Pulmonary artery endothelial cell (primary cell): ENCODE data around the gene OR7D2. TPM values are rescaled to one million over a fixed set of nuclear protein-coding genes. Genes with fewer than 3 reads are reported as not detected.
A peak's percentile ranks its signal among the peaks of the same experiment; 100 is the strongest.
"Not testable (repeated sequence)": the region's sequence is repeated elsewhere in the genome, so short reads cannot be mapped to it uniquely, and the experiment has no call there.

Experiments
- DNase-seq: peaks from one replicate; pipeline ENCODE4 v3.0.0-alpha.2; 2011; ENCODE audit warnings: low read depth, low spot score
- total RNA-seq: library from RNA; depleted of rRNA; stranded (reverse); fragments of >200 nt; gene quantifications from 2 replicates; pipeline ENCODE4 v1.2.3, GENCODE V29; 2014

The OR7D2 gene
- total RNA-seq, result not detected in 2 replicates

DNA sequence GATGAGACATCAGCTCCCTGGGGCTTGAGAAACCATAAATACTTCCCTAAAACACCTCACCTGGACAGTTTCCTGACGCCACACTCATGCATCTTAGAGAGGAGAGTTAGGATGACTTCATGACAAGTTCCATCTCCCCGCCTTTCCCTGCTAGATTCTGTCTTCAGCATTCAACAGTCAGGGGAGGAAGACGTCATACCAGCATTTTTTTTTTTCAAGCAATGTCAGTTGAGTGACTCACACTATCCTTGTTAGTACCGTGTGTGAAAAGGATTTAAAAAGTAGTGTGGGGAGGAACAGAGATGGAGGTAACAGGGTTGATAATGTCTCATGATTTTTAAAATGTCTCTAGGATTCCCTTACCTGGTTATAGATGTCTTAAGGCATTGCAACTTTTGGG is at the start of gene OR7D2:
TSS of gene OR7D2 (plus strand) at position 79 of the 400 bp plus-strand sequence. CDS start 6,803 bp downstream, outside the sequence.
- DNase-seq, result no peak

DNA sequence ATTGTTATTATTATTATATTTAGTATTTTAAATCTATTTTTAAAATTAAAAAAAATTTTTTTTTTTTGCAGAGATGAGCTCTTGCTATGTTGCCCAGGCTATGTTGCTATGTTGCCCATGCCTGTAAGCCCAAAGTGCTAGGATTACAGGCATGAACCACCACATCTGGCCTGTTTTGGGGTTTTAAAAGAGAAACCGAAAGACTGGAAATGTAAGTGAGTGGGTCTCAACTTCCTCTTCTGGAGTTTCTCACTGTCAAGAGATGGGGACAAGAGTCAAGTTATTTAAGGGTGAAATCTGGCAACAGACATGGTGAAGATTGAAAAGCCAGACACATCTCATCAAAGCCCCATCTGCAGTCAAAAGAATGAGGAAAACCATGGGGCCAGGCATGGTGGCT is 47.8 kb upstream of the OR7D2 start:
- DNase-seq, result no peak

DNA sequence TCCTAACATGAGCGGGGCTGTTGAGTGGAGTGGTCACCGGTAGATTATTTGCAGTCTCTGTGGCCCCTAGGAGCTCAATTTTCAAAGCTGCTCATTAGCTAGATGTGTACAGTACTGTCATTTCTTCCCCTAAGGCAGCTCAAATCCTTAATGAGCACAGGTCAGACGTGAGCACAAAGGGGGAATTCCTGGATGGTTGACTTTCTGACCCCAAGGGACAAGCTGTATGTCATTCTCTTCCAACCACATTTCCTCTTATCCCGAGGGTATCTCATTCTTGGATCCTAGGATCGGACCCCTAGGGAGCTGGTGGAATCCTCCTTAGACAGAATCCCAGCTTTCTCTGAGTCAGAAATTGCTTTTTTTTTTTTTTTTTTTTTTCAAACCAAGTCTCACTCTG is 46.4 kb upstream of the OR7D2 start:
- no peak for DNase-seq

DNA sequence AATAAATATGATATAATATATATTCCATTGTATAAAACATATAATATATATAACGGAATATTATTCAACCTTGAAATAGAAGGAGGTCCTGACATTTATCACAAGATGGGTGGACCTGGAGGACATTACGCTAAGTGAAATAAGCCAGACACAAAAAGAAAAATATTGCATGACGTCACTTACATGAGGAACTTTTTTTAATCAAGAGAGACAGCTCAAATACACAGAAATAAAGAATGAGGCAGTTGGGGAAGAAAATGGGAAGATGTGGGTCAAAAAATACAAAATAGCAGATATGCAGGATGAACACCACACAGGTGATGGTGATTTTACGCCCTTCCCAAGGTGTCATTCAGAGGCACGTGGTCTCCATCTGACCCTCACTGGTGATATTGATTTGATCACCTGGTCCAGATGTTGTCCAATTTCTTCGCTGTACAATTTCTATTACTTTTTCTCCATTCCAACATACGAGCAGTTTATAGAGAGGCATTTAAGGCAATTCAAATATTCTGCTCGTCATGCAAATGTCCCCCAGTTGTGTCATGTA is 39.1 kb upstream of the OR7D2 start:
- DNase-seq, result no peak

DNA sequence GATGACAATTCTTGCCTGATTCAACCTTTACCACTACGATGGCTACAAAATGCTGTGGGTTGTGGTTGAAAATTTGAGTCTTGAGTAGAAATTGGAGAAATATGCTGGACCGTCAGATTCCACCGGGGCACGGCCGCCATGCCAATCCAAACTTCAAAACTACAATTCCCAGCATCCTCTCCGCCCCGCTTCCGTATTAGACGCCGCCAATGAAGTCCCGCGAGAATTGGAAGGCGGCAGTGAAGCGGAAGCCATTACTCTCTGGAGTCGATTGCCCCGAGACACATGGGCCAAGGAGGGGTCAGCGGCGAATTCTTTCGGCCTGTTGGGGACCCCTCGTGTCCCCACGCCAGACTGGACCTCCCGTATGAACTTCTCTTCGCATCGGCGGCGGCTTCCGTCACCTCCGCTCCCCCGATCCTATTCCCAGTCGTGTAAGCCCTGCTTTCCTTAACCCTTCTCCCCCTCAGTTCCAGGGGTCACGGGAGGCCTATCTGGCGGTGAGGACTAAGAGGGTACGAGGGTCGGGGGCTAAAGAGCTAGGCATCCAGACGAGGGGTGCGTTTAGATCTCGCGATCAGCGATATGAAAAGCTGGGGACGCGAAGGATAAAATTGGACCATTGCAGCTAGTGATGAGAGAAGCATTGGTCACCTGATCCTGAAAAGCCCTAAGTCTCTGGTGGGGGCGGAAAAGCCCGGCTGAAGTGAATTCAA is 38.5 kb upstream of the OR7D2 start, which contains the start of gene ZNF317:
TSS of gene ZNF317 (plus strand) at position 239 of the 716 bp plus-strand sequence. CDS start 15,620 bp downstream, outside the sequence.
- DNase-seq, result peak; percentile 68

DNA sequence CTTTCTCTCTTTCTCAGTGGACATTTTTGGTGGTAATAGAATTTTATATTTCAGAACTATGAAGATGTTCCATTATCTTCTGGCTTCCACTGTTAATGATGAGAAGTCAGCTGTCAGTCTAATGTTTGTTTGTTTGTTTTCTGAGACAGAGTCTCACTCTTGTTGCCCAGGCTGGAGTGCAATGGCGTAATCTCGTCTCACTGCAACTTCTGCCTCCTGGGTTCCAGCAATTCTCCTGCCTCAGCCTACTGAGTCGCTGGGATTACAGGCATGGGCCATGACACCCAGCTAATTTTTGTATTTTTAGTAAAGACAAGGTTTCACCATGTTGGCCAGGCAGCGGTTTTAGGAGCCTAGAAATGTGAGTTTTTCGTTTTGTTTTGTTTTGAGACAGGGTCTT is 33.9 kb upstream of the OR7D2 start:
- no peak for DNase-seq

DNA sequence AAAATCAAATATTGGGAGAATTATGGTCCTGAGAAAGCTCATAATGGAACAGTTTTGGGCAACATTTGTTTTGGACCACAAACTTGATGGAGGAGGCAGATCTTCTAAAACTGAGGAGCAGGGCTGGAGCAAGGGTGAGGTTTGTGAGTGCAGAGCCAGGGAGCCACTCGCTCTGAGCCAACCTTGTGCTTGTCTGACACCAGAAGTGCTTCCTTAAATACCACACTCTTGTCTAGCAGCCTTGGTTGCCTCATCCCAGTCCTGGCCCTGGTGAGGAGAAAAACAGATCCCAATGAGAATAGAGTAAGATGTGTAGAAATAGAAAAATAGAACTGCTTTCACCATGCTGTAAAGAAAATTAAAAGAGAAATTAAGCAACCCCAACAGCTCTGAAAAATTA is 31.9 kb upstream of the OR7D2 start:
- DNase-seq, result no peak

DNA sequence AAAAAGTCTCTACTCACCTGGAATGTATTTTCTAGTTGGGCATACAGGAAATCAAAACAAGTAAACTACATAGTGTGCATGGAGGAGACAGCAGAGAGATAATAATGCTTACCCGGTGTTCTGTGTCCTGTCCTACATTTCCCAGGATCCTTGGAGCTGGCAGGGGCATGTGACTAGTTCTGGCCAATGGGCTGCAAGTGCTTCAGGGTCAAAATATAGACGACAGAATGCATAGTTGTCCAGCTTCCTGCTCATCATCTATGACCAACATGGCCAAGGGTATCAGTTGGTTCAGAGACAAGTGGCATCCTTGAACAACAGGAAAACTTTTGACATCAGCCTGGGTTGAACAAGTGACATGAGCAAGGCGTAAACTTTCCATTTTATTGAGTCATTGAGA is 30.1 kb upstream of the OR7D2 start:
- DNase-seq, result no peak

DNA sequence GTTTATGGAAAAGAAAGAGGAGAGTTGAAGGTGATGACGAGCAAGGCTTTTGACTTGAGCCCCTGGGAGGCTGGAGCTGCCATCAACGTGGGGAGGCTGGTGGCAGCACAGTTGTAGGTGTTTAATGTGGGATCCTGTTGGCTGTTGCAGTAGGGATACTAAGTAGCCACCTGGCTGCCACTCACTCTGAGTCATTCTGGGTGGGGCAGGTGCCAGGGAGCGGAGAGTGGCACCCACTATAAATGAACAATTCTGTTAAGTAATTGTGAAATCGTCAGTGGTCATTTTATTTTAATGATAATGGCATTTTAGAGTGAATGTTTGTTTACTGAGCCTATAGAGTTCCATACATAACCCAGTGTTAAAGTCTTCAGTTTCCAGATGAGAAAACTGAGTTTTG is 28.8 kb upstream of the OR7D2 start:
- no peak for DNase-seq

DNA sequence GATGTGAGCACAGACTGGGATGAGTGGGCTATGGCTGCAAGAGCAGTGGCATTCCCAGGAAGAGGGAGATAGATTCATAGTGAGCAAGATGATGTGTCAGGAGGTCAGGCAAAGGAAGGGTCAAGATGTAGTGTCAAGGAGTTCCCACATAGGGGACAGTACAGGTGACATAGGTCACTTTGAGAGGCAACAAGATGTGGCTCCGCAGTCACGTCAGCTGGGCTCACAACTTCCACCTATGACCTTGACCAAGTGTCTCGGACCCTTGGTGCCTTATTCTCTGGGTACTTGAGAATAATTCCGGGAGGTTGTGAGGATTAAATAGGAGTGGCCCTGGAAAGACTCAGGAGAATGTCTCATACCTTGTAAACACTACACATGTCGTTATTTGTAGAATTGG is 28.1 kb upstream of the OR7D2 start:
- no peak for DNase-seq

GRCh38 chr19:9151367-9151766 is 27.4 kb upstream of the OR7D2 start:
- no peak for DNase-seq

GRCh38 chr19:9155591-9155990 is 23.2 kb upstream of the OR7D2 start:
- DNase-seq, result no peak

DNA sequence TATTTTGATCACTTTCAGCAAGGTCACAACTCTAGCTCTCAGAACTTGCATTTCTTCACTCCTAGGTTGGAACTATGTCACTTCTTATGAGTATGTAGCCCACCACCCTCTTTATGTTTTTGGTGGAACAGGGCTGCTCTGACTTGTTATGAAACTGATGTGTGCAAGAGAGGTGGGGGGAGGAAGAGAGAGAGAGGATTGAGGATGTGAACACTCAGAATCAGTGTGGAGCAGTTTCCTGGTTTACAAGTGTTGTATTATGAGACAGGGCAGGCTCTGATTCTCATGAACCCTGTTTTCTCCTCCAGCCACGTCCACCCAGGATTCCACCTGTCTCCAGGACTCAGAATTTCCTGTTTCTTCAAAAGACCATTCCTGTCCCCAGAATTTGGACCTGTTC is 22.5 kb upstream of the OR7D2 start:
- no peak for DNase-seq

GRCh38 chr19:9159891-9160290 is 18.9 kb upstream of the OR7D2 start:
- no peak for DNase-seq

GRCh38 chr19:9161427-9161826 is 17.4 kb upstream of the OR7D2 start:
- no peak for DNase-seq

GRCh38 chr19:9165261-9165660 is 13.5 kb upstream of the OR7D2 start:
- DNase-seq, result no peak

DNA sequence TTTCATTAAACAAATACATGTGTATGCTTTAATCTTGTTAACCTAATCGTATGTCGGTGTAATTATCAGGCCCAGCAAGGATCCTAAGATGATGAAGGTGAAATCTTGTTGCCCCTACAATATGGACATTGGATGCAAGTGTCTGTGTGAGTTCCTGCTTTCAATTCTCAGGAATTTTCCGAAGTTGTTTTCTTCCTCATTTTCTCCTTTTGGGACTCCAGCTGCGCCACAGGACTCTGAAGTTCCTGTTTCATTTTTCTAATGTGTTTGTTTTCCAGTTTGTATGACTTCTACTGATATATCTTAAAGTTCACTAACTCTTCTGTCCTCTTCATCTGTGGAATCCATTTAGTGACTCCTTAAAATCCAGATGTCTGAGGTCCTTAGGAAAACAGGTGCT is 11.9 kb upstream of the OR7D2 start:
- no peak for DNase-seq

- no peak for DNase-seq
These were observed 7.3 kb upstream of the OR7D2 start for GRCh38 chr19:9171393-9171991.

- DNase-seq, result no peak
These were observed 3.5 kb upstream of the OR7D2 start for GRCh38 chr19:9175326-9175725.

DNA sequence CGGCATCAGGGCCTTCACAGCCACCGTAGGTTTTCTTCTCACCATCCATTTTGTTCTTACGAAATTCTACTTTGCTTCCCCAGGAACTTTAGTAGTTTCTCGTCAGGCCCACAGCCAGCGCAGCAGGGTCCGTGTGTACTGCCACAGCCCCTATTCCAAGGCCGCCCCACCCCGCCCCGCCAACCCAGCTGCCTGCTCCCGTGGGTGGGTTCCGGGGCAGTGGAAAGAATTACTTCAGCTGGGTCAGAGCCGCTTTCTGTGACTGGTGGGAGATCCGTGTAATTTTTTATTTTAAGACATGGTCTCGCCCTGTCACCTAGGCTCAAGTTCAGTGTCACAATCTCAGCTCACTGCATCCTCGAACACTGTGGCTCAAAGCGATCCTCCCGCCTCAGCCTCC is 4.2 kb downstream of the OR7D2 start:
- DNase-seq, result no peak

DNA sequence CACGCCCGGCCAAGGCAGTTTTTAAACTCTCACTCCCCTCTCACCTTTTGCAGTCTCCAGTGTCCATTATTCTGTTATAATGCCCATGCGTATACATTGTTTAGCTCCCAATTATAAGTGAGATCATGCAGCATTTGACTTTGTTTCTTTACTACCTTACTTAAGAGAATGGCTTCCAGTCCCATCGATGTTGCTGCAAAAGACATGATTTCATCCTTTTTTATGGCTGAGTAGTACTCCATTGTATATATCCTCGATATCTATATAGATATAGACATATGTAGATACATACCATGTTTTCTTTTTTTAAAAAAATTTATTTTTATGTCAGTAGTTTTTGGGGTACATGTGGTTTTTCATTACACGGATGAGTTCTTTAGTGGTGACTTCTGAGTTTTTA is 8.4 kb downstream of the OR7D2 start:
- no peak for DNase-seq

DNA sequence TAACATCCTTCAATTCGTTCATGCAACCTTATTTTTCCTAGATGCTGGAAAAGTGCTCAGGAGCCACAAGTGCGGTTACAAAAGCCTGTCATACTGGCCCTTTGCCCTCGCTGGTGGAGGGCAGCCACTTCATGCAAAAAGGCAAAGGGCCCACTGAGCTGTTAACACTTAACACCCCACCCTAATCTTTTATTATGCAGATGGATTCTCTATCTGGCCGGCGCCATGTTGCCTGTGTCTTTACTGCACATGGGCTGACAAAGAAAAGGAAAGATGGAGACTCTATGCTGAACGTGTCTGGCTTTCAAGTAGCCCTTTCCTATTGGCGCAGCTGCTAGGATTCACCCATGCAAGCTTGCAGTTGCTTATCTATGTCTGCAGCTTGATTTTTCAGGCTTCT is 10.8 kb downstream of the OR7D2 start:
- no peak for DNase-seq

DNA sequence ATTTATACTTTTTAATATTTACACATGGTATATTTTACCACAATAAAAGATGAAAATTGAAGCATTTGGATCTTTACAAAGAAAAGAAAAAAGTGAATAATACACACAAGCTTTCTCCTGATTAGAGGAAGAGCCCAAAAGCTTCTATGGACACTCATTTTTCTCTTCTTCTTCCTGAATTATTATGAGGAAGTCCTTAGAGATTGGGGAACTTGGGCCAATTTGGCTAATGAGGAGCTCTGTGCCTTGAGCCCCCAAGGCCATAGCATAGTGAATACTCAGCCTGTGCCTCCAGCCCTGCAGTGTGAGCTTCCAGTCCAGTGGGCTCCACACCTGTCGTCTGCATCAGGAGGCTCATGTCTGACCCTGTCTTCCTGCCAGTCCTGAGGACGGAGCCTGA is 19.3 kb downstream of the OR7D2 start:
- not testable (repeated sequence) for DNase-seq
